Upper lobe of left lung (tissue), 6 donors: Measurements from ENCODE around the gene MMP23B. TPM values are rescaled to one million over a fixed set of nuclear protein-coding genes. Genes with fewer than 3 reads are reported as not detected.
"Not testable (repeated sequence)": the region's sequence is repeated elsewhere in the genome, so short reads cannot be mapped to it uniquely, and the experiment has no call there.

ENCODE experiments used
- ATAC-seq, 2 donors: fragments of 200-7000 bp; cut with Tn5 transposase; one replicate each; pipeline ENCODE4 v1.9.1; 2022; ENCODE audit warnings: mild to moderate bottlenecking in 2 of 2, moderate library complexity in 2 of 2; ENCODE audit not compliant: low FRiP score in 2 of 2
- DNase-seq, 2 donors: peaks; one replicate each; pipeline ENCODE4 v3.0.0-alpha.2; 2019 to 2020
- H3K27ac ChIP-seq, 4 donors: fragments of 200-600 bp; sonication (generic); one replicate each; pipeline ENCODE4 v1.5.1; 2016 to 2019
- H3K27me3 ChIP-seq, 4 donors: fragments of 200-600 bp; sonication (generic); one replicate each; pipeline ENCODE4 v1.5.1; 2017 to 2019
- H3K36me3 ChIP-seq, 4 donors: fragments of 200-600 bp; sonication (generic); one replicate each; pipeline ENCODE4 v1.5.1; 2016 to 2019
- H3K4me1 ChIP-seq, 4 donors: fragments of 200-600 bp; sonication (generic); one replicate each; pipeline ENCODE4 v1.5.1; 2018 to 2019
- H3K4me3 ChIP-seq, 4 donors: fragments of 200-600 bp; sonication (generic); one replicate each; pipeline ENCODE4 v1.5.1; 2017 to 2019; ENCODE audit warnings: mild to moderate bottlenecking in 2 of 4, moderate library complexity in 1 of 4
- H3K9me3 ChIP-seq, 4 donors: fragments of 200-600 bp; sonication (generic); one replicate each; pipeline ENCODE4 v1.5.1; 2018 to 2019
- POLR2AphosphoS5 ChIP-seq, 2 donors: sonication (generic); formaldehyde crosslinking; IDR thresholded peaks; one replicate each; pipeline ENCODE4 v1.5.1; 2017; ENCODE audit warnings: antibody characterized with exemption in 2 of 2
- WGBS, 2 donors: methylation state at CpG; one replicate each; pipeline ENCODE4 v1.1.5; 2017 to 2018; 5-methylcytosine and 5-hydroxymethylcytosine counted together
- total RNA-seq, 6 donors: library from RNA; depleted of rRNA in 4 of 6; stranded (reverse); fragments of >200 nt in 4 of 6; gene quantifications; one replicate each; pipeline versions ENCODE4 v1.1.0 to v1.2.1, GENCODE V29; 2016 to 2021
- TF ChIP-seq, protein P1 (sequence below), 6 experiments: fragments of 450-650 bp in 4 of 6; fragments of 200-600 bp in 2 of 6; sonication (generic) in 2 of 6; IDR thresholded peaks; one replicate each; pipeline ENCODE4 v1.5.1; 2016 to 2019; ENCODE audit warnings: antibody characterized with exemption in 6 of 6
- donor health status: DM: no; HTN: no; CAD: no; lungs with moderate emphysema.
- donor health status: DM: no; HTN: yes; CAD: no; lungs with severe emphysema.

The MMP23B gene
- total RNA-seq, 6 donors from 2014 or later: 13.6 to 79.3 (median 33.0) TPM; not detected in 1

DNA sequence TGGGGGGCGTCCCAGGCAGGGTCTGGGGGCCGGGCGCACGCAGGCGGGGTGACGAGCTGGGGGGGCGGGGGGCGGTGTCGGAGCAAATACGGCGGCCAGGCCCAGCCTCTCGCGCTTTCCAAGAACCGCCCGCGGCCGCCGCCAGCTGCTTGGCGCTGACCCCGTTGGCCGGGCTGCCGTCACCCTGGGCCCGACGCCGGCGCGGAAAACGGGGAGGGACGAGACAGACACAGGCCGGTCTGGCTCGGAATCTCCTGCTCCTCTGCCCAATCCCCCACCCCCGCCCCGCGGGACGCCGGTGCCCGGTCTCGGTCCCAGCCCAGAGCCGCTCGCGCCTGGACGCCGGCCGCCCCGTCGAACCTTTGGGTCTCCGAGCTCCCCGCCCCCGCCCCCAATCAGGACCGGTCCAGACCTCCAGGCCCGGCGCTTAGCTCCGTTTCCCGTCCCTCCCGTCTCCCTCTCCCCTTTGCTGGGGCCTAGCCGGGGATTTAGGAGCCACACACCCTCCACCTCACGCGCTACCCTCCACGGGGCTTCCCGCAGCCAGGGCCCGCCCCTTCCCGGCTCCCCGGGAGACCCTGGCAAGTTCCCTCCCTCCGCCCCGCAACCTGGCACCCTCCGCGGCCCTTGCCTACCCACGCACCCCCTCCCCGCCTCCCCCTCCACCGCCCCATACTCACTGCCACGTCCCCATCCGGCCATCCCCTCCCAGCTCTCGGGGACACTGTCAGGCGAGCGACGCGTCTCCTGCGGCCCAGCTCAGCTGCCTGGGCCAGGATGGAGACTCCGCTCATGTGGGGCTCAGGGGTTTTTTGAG is 800 bp upstream of the MMP23B start:
- DNase-seq: peak in 1 of 2 donors; percentile 95
- peak in 1 of 2 donors; percentile 34 for TF ChIP-seq POLR2AphosphoS5 (IDR thresholded peaks at IDR 0.05)
- TF ChIP-seq, protein P1, sequence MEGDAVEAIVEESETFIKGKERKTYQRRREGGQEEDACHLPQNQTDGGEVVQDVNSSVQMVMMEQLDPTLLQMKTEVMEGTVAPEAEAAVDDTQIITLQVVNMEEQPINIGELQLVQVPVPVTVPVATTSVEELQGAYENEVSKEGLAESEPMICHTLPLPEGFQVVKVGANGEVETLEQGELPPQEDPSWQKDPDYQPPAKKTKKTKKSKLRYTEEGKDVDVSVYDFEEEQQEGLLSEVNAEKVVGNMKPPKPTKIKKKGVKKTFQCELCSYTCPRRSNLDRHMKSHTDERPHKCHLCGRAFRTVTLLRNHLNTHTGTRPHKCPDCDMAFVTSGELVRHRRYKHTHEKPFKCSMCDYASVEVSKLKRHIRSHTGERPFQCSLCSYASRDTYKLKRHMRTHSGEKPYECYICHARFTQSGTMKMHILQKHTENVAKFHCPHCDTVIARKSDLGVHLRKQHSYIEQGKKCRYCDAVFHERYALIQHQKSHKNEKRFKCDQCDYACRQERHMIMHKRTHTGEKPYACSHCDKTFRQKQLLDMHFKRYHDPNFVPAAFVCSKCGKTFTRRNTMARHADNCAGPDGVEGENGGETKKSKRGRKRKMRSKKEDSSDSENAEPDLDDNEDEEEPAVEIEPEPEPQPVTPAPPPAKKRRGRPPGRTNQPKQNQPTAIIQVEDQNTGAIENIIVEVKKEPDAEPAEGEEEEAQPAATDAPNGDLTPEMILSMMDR (IDR thresholded peaks at IDR 0.05): no peak
- ATAC-seq: peak in 1 of 2 donors; percentile 82
- H3K9me3 ChIP-seq: no peaks in the 10 kb centered on the region
- 12 to 27% methylated on average over 7 to 16 of the region's 79 CpGs for WGBS, 2 donors
- H3K4me1 ChIP-seq: peaks cover 7 to 32% (median 18%) of the 10 kb centered on the region in 4 donors
- peak overlapping the region; percentile 5 to 42 (median 34) for H3K4me3 ChIP-seq
- peaks cover 0 to 32% (median 13%) of the 10 kb centered on the region in 4 donors for H3K27me3 ChIP-seq
- H3K27ac ChIP-seq: peak overlapping the region; percentile 79 to 89 (median 87)
- peaks cover 0 to 30% (median 9%) of the 10 kb centered on the region in 4 donors for H3K36me3 ChIP-seq

DNA sequence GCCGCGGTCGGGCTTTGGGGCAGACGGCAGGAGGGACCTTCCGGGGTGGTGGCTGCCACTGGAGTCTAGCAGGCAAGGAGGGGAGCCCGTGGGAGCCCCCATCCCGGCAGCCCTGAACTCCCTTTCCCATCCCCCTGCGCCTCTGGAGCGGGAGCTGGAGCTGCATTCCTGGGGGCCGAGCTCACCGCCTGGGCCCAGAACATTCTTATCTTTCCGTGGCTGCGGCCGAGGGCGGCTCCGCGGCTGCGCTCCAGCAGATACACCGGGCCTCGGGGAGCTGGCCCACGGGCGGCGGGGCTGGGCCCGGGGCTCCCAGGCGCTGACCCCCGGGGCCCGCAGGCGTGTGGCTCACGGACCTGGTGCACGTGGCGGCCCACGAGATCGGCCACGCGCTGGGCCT is 1.4 kb downstream of the MMP23B start:
- H3K36me3 ChIP-seq: peaks cover 6 to 34% (median 18%) of the 10 kb centered on the region in 4 donors
- WGBS, 2 donors: no CpG with 5 or more reads among the region's 35 CpGs
- H3K4me3 ChIP-seq, H3K9me3 ChIP-seq, H3K27ac ChIP-seq, DNase-seq: not testable (repeated sequence)
- peaks cover 0 to 32% (median 13%) of the 10 kb centered on the region in 4 donors for H3K27me3 ChIP-seq
- peak in 1 of 2 donors; percentile 30 for ATAC-seq
- peaks cover 7 to 32% (median 18%) of the 10 kb centered on the region in 4 donors for H3K4me1 ChIP-seq

DNA sequence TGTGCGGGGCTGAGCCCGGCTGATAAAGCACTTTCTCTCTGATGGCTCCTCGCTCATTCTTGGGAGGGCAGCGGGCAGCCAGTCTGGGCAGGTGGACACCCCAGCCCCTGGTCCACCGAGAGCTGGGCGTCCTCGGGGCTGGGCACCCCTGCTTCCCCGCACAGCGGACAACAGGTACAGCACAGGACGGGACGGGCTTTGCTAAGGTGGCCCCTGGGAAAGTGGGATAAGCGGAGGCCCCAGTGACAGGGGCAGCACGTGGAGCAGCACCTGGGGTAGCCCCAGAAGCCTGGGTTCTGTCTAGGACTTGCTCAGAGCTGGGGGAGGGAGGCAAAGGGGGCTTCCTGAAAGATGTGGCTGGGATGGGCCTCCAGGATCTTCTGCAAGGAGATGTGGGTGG is 2.6 kb downstream of the MMP23B start:
- WGBS, 2 donors: 95% methylated on average over 8 to 10 of the region's 13 CpGs
- H3K27ac ChIP-seq, H3K4me3 ChIP-seq, ATAC-seq, H3K9me3 ChIP-seq: not testable (repeated sequence)
- peak in 1 of 2 donors; percentile 70 for DNase-seq
- Histone ChIP-seq H3K4me1 (peaks cover 7 to 24% (median 18%) of the 10 kb centered on the region in 4 donors), H3K36me3 (peaks cover 6 to 32% (median 20%) of the 10 kb centered on the region in 4 donors), H3K27me3 (peaks cover 0 to 24% (median 13%) of the 10 kb centered on the region in 4 donors)

DNA sequence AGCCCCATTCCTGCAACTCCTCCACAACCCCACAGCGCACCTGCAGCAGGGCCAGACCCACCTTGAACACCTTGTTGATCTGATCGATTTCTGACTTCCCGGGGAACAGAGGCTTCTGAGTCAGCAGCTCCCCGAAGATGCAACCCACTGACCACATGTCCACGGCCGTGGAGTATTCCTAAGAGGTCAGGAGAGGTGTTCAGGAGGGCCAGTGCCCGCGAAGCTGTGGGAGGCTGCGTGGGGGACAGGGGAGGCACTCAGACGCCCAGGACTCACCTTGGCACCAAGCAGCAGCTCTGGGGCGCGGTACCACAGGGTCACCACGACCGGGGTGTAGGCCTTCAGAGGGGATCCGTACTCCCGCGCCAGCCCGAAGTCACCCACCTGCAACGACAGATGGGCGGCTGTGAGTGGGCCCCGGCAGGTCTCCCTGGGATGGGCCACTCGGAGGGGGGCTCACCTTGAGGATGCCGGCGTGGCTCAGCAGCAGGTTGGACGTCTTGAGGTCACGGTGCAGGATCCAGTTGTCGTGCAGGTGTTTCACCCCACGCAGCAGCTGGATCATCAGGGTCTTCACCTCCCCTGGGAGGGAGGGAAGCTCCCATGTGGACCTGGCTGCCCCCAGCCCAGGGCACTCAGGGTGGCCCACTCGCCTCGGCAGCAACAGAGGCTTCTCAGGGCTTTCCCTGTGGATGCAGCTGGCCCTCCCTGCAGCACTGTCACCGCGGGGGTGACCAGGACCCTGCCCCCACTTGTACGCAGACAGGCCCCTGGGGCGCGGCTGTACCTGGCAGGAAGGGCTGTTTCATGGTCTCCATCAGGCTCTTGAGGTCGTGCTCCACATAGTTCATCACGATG is 4.9 kb downstream of the MMP23B start:
- not testable (repeated sequence) for H3K4me1 ChIP-seq, H3K27me3 ChIP-seq, H3K27ac ChIP-seq, H3K9me3 ChIP-seq, H3K4me3 ChIP-seq, ATAC-seq
- DNase-seq: peak in 1 of 2 donors; percentile 68
- H3K36me3 ChIP-seq: peaks cover 6 to 46% (median 26%) of the 10 kb centered on the region in 4 donors
- 93 to 96% methylated on average over 17 to 37 of the region's 37 CpGs for WGBS, 2 donors

DNA sequence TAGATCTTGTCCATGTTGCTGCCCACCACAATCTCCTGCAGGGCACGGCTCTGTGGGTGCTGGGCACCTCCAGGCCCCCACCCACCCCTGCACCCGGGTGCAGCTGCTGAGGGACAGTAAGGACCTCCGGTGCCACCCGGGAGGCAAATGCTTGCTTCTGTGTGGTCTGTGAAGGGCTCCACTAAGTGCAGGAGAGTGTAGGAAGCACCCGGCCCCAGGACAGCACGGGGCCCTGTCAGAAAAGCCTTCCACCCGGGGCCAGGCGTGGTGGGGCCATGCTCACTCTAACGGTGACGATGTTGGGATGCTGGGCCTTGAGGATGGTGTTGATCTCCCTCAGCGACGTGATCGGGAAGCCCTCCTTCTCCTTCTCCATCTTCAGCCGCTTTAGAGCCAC is 5.5 kb downstream of the MMP23B start:
- H3K27ac ChIP-seq, H3K27me3 ChIP-seq, H3K9me3 ChIP-seq, ATAC-seq, H3K4me3 ChIP-seq, H3K4me1 ChIP-seq: not testable (repeated sequence)
- H3K36me3 ChIP-seq: peaks cover 6 to 46% (median 26%) of the 10 kb centered on the region in 4 donors
- WGBS, 2 donors: 92 to 100% methylated on average over 8 to 14 of the region's 14 CpGs
- peak in 1 of 2 donors; percentile 54 for DNase-seq

DNA sequence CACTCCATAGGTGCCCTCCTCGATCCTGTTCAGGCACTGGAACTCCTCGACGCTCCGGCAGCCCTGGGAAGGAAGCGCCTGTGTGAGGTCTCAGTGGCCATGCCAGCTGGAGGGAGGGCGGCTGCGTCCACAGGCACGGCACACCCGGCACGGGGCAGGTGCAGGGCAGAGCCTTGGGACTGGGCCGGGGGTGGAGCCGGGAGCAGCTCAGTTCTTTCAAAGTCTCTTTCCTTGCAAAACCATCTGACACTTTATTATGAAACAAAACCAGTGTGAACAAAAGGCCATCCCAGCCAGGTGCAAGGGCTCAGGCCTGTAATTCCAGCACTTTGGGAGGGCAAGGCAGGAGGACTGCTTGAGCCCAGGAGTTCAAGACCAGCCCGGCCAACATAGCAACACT is 6.6 kb downstream of the MMP23B start:
- H3K27ac ChIP-seq, H3K27me3 ChIP-seq, ATAC-seq, H3K4me1 ChIP-seq, H3K4me3 ChIP-seq, H3K9me3 ChIP-seq: not testable (repeated sequence)
- DNase-seq: peak in 1 of 2 donors; percentile 57
- 88 to 95% methylated on average over 8 of the region's 13 CpGs for WGBS, 2 donors
- H3K36me3 ChIP-seq: peaks cover 6 to 46% (median 26%) of the 10 kb centered on the region in 4 donors

DNA sequence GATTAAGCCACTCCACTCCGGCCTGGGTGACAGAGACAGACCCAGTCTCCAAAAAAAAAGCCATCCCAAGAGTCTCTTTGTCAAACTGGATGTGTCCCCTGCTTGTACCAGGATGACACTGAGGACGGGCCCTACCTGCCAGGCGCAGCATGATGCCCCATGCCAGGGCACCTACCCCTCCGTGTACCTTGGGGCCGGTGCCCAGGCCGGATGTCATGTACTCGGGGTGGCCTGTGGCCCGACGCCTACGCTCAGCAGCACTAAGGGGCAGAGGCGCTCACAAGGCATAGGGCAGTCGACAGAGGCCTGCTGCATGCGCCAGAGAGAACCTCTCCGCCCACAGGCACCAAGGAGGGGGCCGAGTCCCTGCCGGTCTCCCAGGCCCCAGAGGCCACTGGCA is 7.4 kb downstream of the MMP23B start:
- not testable (repeated sequence) for H3K9me3 ChIP-seq, H3K4me1 ChIP-seq, H3K27me3 ChIP-seq, H3K4me3 ChIP-seq, DNase-seq, ATAC-seq, H3K27ac ChIP-seq
- peaks cover 6 to 46% (median 26%) of the 10 kb centered on the region in 4 donors for H3K36me3 ChIP-seq
- WGBS, 2 donors: 97% methylated on average over 6 to 16 of the region's 16 CpGs

DNA sequence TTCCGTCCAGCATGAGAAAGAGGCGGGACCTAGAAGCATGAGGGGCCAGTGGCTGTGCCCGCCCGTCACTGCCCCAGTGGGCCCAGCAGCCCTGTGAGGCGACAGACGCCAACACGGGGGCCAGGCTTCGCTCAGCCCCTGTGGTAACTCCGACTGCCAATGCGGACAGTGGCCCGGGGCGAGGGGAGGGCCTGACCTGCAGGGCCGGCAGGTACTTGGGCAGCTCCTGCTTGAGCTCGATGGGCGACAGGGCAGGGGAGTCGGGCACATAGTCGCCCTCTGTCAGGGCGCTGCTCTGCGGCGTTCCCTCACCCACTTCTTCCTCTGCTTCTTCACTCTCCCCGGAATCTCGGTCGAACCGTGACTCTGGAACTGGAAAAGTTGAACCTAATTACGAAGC is 8.1 kb downstream of the MMP23B start:
- not testable (repeated sequence) for ATAC-seq, H3K4me3 ChIP-seq, H3K4me1 ChIP-seq, H3K27ac ChIP-seq, H3K9me3 ChIP-seq, H3K27me3 ChIP-seq
- H3K36me3 ChIP-seq: peaks cover 6 to 49% (median 26%) of the 10 kb centered on the region in 4 donors
- DNase-seq: peak in 1 of 2 donors; percentile 62
- 94% methylated on average over 8 of the region's 25 CpGs; no CpG with 5 or more reads in 1 of the 2 donors for WGBS, 2 donors

DNA sequence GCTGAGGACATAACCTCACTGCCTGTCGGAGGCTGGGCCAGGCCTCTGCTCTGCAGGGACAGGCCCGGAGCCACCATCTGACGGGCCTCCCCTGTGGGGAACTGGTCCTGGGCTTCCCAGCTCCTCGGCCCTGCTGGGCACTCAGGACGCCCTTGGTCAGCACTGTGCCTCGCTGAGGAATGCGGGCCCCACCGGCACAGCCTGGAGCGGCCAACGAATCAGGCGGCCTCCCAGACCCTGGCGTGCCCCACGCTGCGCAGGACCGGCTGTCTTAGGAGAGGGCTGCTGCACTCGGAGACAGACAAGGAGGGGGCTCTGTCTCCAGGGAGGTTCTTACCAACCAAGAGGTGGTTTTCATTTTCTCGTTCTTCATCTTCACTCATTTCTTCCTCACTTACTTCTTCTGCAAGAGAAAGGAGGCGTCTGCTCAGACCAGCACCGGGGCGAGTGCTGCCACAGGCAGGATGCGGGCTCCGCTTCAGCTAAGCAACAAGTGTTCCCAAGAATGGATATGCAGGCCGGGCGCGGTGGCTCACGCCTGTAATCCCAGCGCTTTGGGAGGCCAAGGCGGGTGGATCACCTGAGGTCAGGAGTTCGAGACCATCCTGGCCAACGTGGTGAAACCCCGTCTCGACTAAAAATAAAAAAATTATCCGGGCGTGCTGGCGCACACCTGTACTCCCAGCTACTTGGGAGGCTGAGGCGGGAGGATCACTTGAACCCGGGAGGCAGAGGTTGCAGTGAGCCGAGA is 8.9 kb downstream of the MMP23B start:
- H3K36me3 ChIP-seq: peaks cover 6 to 53% (median 27%) of the 10 kb centered on the region in 4 donors
- DNase-seq (peak in 1 of 2 donors; percentile 63), ATAC-seq (peak in 1 of 2 donors; percentile 2)
- H3K27me3 ChIP-seq, H3K4me3 ChIP-seq, H3K4me1 ChIP-seq, H3K9me3 ChIP-seq, H3K27ac ChIP-seq: not testable (repeated sequence)
- WGBS, 2 donors: 99% methylated on average over 15 of the region's 38 CpGs; no CpG with 5 or more reads in 1 of the 2 donors
